Panc1 (cell line): Measurements from ENCODE around the gene NRBP1.

ENCODE experiments used
- POLR2AphosphoS5 ChIP-seq: IDR thresholded peaks from 2 replicates; pipeline ENCODE4 v1.6.1; 2012; ENCODE audit warnings: mild to moderate bottlenecking, low read depth, low read length, moderate library complexity
- SIN3A ChIP-seq: IDR thresholded peaks from 2 replicates; pipeline ENCODE4 v1.6.1; 2012; ENCODE audit warnings: low read depth, mild to moderate bottlenecking, low read length, moderate library complexity, borderline replicate concordance; ENCODE audit not compliant: insufficient read depth
- TF ChIP-seq, protein P1 (sequence below): fragments of 450-650 bp; IDR thresholded peaks from 2 replicates; pipeline ENCODE4 v1.5.1; 2017; ENCODE audit warnings: mild to moderate bottlenecking
- TF ChIP-seq, protein P2 (sequence below), 2 experiments: IDR thresholded peaks; 2 replicates each; pipeline ENCODE4 v1.6.1; 2011 to 2012; ENCODE audit warnings: low read depth in 2 of 2, control low read depth in 1 of 2, low read length in 1 of 2, mild to moderate bottlenecking in 1 of 2, moderate library complexity in 1 of 2; ENCODE audit not compliant: insufficient read depth in 1 of 2

DNA sequence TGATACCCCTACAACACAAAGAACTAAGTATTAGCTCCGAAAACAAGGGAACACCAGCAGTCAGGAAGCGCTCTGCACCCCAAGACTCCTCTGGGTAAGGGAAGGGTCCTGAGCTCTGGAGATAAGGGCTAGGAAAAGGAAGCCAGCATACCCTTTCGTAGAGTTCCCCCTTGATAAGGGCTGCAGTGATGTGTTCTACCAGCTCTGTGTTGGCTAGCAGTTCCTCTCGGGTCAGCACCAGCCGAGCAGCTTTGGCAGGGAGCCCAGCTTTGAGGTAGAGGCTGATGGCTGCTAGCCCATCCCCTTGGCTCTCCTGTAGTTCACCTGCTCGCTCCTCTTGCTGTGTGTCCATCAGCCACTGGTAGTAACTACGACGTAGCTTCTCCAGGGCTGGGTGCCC, 32.7 kb downstream of the NRBP1 start:
- TF ChIP-seq, protein P1, sequence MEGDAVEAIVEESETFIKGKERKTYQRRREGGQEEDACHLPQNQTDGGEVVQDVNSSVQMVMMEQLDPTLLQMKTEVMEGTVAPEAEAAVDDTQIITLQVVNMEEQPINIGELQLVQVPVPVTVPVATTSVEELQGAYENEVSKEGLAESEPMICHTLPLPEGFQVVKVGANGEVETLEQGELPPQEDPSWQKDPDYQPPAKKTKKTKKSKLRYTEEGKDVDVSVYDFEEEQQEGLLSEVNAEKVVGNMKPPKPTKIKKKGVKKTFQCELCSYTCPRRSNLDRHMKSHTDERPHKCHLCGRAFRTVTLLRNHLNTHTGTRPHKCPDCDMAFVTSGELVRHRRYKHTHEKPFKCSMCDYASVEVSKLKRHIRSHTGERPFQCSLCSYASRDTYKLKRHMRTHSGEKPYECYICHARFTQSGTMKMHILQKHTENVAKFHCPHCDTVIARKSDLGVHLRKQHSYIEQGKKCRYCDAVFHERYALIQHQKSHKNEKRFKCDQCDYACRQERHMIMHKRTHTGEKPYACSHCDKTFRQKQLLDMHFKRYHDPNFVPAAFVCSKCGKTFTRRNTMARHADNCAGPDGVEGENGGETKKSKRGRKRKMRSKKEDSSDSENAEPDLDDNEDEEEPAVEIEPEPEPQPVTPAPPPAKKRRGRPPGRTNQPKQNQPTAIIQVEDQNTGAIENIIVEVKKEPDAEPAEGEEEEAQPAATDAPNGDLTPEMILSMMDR: no peak
- TF ChIP-seq POLR2AphosphoS5: no peak
- TF ChIP-seq, protein P2, sequence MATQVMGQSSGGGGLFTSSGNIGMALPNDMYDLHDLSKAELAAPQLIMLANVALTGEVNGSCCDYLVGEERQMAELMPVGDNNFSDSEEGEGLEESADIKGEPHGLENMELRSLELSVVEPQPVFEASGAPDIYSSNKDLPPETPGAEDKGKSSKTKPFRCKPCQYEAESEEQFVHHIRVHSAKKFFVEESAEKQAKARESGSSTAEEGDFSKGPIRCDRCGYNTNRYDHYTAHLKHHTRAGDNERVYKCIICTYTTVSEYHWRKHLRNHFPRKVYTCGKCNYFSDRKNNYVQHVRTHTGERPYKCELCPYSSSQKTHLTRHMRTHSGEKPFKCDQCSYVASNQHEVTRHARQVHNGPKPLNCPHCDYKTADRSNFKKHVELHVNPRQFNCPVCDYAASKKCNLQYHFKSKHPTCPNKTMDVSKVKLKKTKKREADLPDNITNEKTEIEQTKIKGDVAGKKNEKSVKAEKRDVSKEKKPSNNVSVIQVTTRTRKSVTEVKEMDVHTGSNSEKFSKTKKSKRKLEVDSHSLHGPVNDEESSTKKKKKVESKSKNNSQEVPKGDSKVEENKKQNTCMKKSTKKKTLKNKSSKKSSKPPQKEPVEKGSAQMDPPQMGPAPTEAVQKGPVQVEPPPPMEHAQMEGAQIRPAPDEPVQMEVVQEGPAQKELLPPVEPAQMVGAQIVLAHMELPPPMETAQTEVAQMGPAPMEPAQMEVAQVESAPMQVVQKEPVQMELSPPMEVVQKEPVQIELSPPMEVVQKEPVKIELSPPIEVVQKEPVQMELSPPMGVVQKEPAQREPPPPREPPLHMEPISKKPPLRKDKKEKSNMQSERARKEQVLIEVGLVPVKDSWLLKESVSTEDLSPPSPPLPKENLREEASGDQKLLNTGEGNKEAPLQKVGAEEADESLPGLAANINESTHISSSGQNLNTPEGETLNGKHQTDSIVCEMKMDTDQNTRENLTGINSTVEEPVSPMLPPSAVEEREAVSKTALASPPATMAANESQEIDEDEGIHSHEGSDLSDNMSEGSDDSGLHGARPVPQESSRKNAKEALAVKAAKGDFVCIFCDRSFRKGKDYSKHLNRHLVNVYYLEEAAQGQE (IDR thresholded peaks at IDR 0.05; ENCODE audit: insufficient read depth in 1 of 2, low read depth in 2 of 2, low read length in 1 of 2): no peak
- no peak for TF ChIP-seq SIN3A
